HG03196 (cell line): ENCODE measurements around the gene DDX4.

ENCODE experiments used
- ATAC-seq: cut with Tn5 transposase; IDR thresholded peaks from one replicate; pipeline ENCODE4 v1.9.1; 2021; ENCODE audit not compliant: unreplicated experiment

Gene DDX4

DNA sequence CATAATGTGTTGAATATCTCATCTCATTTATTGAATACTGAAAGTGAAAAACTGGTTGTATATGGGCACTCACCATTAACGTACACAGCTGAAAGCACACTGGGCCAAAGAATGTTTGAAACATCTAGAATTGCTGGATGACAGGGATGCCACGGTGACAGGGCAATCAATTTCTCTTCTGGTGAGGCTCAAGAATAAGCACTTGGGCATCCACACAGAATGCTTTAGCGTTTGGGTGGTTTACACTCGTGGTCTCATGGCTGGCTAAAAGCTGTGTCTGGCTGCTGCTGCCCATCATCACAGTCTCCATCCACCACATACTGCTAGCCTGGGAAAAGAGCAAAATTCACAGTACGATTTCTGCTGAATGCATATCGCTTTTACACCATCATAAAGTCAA lies 82.6 kb downstream of the DDX4 start:
- ATAC-seq, result no peak

DNA sequence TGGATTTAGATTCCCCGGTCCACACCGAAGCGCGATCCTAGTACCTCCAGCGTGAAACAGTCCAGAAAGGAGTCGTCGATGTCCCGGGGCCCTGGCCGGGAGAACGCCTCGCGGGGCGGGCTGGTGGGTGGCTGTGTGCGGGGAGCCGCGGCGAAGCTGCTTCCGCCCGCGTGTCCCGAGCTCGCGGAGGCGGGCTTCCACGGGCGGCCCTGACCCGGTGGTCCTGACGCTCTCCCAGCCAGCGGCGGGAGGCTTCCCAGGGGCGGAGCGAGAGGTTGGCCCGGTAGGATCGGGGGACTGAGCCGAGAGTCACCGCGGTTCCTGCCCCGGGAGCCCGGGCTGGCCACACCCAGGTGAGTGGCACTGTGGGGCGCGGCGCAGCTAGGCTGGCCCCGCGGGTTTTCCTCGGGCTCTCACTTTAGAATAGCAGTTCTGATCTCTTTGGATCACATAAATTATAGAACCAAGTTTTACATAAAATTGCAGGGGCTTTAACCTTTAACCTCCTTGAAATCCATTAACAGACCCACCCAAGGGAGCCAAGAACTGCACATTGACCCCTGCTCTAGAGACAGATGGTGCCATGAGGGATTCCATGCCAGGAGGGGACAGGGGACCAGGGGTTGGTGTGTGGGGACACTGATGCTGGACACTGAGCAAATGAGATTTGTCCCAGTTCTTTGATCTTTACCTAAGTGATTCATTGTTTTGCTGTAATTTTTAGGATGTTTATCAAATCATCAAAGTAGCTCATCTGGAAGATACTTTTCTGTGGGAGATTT lies 84.1 kb downstream of the DDX4 start:
- no peak for ATAC-seq

DNA sequence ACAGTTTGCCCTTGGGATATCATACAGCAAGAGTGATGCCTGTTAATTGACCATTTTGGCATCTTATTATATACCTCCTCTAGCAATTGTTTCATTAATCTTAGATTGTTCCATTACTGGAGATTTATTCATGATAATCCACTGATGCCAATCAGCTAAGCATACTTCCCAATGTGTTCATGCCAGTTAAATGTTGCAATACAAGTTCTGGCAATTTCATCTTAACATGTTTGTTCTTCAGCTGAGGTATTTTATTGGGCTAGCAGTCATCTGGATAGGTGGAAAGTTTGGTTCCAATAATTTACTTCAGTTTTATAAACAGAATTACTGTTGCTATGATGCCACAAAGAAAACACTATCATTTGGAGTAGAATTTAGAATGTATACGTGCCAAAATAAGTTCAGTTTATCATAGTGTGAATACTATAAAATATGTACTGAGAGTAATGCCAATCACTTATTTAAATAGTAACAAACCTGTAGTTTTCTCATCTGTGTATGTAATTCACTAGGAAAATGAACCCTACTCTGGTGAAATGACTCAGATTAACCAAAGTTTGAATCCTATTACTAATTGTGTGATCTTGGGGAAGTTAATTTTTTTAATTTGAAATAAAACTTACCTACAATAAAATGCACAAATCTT lies 85.4 kb downstream of the DDX4 start:
- no peak for ATAC-seq

DNA sequence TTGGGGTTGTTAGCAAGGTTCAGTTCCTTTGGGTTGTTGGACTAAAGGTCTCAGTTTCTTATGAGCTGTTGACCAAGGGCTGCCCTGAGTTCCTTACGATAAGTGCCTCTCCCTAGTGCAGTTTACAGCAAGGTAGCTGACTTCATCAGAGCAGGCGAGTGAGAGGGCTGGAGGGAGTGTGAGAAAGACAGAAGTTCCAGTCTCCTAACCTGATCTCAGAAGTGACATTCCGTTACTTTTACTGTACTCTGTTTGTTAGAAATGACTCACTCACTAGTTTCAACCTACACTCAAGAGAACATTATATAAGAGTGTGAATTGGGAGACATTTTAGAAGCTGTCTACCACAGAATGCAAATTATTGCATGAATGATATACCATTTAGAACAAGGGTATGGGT lies 92.1 kb downstream of the DDX4 start:
- ATAC-seq, result no peak

DNA sequence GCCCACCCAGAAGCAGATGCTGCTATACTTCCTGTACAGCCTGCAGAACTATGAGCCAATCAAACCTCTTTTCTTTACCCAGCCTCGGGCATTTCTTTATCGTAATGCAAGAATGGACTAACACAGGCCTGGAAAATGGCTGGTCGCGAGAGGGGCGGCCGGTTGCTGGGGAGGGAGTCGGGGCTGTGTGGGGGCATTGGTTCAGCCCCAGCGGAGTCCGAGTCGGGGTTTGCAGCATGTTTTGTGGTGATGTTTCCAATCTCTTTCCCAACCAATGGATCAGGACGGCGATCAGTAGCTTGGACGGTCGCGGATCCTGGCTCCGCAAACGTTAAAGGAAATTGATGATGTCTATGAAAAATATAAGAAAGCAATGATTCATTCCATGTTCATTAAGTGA lies 94.6 kb downstream of the DDX4 start:
- ATAC-seq, result no peak

DNA sequence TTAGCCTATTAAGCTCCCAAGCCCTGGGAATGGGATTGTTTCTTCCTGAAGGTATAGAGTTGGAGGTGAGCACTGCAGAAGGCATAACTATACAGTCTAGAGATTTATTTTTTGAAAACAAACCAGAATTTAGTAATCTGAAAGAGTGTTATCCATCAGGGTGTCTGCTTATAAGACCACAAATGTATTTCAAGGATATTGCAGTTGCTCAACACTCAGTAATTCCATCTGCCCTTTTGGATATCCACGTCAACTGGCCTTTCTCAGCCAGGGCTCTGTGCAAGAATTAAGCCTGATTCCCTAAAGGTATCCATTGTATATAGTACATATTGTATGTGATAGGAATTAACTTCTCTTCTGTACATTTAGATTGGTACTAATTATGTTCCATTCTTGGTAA lies 98.3 kb downstream of the DDX4 start:
- ATAC-seq, result no peak

DNA sequence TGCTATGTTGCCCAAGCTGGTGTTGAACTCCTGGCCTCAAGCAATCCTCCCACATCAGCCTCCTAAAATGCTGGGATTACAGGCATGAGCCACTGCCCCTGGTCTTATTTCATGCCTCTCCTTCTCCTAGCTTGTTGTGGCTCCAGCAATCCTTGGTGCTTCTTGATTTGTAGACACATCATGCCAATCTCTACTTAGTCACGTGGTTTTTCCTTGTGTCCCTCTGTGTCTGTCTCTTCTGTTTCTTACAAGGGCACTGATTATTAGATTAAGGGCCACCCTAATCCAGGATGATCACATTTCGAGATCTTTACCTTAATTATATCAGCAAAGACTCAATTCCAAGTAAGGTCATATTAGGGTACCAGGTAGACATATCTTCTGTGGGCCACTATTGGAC lies 104.1 kb downstream of the DDX4 start:
- no peak for ATAC-seq

DNA sequence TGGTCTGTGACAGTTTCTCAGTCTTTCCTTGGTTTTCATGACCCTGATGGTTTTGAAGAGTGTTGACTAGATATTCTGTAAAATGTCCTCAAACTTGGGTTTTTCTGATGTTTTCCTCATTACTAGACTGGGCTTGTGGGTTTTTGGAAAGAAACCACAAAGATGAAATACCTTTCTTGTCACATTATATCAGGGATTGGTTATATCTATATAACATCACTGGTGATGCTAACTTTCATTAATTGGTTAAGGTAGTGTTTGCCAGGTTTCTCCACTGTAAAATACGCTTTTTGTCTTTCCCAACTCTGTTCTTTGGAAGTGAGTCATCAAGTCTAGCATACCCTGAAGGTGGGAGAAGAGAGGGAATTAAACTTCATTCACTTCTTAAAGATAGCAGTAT lies 110.0 kb downstream of the DDX4 start:
- ATAC-seq, result no peak

DNA sequence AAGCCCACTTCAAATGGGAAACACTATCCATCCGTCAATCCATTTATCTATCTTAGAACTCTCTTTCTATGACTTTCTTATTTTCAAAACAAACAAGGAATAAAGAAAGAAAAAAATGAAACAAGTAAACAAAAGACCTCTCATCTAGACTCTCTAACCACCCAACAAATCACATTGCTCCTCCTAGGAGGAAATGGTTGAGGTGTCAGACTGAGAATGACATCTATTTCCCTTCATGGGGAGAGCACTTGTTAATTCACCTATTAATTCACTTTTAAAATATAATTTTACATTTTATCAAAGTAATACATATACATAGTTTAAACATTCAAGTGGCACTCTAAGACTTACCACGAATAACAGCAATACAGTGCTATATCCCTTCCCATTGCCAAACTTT lies 110.9 kb downstream of the DDX4 start:
- ATAC-seq, result no peak

DNA sequence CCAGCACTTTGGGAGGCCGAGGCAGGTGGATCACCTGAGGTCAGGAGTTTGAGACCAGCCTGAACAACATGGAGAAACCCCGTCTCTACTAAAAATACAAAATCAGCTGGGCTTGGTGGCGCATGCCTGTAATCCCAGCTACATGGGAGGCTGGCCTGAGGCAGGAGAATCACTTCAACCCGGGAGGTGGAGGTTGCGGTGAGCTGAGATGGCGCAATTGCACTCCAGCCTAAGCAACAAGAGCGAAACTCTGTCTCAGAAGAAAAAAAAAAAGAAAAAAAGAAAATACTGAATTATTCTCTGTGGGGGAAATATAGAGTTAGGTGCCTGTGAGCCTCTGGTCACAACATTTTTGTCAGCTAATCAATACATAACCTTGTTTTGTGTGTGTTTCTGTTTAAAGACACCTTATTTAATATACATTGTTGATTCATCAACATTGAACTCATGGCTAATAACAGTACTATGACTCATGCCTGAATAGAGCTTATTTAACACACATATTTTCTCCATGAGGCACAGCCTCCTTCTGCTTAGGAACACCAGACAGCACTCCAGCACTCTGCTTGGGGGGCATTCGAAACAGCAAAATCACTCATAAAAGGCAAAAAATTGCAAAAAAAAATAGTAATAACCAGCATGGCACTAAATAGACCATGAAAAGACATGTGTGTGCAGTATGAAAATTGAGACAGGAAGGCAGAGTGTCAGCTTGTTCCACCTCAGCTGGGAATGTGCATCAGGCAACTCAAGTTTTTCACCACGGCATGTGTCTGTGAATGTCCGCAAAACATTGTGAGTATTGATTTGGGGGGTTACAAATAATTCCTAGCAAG lies 113.2 kb downstream of the DDX4 start, which contains the start of gene IL31RA:
TSS of gene IL31RA (plus strand) at position 519 of the 836 bp plus-strand sequence. CDS start at position 733, 214 bp downstream.
- no peak for ATAC-seq

DNA sequence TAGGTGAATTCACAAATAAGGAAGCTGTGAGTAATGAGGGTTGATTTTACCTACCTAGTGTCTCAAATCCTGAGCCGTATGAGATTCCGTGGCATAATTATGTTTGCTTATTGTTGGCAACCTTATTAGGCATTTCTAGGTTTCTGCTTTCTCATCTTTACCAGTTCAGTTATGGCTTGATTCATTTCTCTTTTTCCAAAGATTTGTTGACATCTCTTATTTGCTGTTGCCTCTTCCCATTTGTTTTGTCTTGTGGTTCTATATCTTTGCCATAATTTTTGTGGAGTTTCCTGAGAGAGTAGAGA lies 113.8 kb downstream of the DDX4 start:
- ATAC-seq, result no peak

DNA sequence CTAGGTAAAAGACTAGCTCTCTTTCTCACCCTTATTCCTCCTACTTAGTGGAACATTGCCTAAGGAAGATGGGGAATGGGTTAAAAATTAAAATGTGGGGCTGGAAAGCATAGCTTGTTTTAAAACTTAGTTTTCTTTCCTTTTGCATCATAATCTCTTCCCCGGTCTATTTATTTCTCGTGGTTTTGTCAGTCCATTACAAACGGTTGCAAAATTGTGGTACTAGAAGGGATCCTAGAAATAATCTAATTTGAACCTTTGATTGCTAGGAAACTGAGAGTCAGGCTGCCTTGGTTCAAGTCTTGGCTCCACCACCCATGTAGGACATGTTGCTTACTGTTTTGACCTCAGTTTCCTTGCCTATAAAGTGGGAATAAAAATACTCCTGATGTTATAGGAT lies 114.6 kb downstream of the DDX4 start:
- no peak for ATAC-seq

DNA sequence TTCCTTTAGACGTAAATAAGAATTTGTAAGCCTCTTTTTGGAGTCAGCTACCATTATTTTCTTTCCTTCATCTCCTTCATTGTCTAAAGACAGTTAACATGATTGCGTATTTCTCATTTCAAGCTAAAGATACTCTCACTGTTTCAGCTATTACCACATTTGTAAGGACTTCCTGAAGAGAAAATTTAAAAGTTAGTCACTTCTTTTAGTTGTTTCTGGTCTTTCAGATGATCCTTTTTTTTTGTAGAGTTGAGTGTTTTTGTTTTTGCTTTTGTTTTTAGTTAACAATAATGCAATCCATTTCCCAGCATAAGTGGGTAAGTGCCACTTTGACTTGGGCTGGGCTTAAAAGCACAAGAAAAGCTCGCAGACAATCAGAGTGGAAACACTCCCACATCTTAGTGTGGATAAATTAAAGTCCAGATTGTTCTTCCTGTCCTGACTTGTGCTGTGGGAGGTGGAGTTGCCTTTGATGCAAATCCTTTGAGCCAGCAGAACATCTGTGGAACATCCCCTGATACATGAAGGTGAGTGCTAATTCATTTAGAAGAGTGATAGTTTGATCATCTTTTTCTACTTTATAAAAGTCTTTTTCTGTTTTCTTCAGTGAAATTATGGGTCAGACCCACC lies 115.3 kb downstream of the DDX4 start:
- ATAC-seq, result no peak

DNA sequence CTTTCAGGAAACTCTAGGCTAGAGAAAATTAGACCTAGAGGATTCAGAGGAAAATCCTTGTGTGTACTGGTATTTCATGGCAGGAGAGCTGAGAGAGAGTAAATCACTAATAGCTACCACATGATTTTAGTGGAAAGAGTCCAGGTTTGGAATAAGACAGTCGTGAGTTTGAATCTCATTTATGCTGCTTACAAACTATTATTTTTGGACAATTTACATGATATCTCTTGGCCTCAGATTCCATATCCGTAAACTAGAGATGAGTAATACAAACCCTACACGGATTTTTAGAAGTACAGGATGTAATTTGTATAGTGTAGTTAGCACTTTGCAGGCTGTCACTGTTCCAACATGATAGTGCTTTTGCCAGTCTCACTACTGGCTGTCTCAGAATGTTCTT lies 116.0 kb downstream of the DDX4 start:
- ATAC-seq, result no peak

DNA sequence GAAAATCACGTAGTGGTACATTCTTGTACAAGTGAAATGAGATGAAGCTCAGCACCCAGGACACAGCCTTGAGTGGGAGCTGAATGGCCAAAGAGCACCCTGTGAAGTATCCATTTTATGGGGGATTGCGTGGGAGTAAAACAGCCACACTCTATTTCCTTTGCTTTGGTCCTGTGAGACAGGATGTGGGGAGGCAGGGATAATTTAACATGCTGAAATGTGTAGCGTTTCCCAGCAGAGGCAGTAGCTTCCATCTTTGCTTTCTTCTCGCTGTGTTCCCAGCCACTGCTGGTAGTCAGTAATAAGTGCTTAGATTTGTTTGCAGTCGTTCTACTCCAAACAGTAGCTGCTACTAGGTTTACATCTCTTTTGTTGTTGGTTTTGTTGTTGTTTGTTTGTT lies 117.6 kb downstream of the DDX4 start:
- no peak for ATAC-seq

DNA sequence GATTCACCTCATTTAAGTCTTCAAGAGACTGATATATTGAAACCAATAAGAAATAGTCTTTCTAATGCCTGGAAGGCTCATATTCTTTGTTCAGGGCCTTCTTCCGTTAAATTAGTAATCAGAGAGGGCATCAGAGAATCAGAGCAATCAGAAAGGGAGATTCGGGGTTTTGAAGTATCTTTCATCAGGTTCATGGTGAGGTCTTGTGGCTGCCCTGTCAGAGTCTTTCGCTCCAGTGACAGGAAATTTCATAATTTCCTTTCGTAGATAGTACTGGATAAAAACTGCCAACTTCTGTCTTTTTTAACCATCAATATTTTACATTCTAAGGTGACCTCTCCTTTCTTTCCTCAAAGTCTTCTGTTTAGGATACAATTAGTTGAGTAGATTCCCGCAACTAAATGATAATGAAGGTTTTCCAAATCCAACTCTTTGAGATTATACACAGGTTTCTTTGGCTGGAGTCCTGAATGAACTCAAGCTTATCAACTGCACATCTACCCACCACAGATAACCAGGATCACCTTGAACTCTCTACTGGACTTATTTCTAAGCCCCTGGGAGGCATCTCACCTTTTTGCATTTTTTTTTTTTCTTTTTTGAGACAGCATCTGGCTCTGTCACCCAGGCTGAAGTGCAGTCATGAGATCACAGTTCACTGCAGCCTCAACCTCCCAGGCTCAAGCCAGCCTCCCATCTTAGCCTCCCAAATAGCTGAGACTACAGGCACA lies 118.8 kb downstream of the DDX4 start:
- ATAC-seq, result no peak

DNA sequence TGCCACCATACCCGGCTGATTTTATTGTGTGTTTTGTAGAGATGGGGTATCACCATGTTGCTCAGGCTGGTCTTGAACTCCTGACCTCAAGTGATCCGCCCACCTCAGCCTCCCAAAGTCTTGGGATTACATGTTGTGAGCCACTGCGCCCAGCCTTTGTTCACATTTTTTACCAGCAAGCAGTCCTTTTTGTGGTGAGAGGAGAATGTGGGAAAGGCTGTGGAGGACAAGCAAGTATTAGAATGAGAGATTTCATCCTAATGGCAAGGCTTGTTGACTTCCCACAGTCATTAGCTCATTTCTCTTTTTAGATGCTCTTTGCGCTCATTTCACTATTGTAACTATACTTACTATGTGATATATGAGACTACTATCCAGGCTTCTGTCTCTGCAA lies 119.4 kb downstream of the DDX4 start:
- no peak for ATAC-seq

DNA sequence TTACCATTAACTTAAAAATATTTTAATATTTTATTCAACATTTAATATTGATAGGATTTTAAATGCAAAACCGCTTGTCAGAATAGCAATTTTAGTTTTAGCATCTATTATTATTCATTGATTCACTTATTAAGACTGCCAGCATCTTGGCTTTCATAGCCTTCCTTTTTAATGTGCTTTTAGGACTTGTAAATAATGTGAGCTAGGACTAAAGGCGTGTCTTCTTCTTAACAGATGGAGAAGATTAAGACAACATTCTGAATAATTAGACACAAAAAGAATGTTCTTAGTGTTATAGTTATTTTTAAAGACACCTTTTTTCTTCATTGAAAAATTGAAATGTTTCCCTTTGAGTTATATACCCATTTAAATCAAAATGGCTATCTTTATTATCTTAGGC lies 120.2 kb downstream of the DDX4 start:
- no peak for ATAC-seq

DNA sequence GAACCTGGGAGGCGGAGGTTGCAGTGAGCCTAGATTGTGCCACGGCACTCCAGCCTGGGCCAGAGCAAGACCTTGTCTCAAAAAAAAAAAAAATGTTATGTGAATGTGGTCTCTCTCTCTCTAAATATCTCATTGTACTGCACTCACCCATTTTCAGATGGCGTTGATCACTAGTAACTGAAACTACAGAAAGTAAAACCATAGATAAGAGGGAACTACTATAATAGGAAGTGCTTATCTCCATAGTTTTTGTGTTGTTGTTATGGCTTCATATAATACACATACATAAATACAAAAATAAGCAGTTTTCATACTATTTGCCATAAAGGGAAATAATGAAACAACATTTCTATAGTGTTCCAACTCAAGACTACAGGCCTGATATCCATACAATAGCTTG lies 122.4 kb downstream of the DDX4 start:
- no peak for ATAC-seq

DNA sequence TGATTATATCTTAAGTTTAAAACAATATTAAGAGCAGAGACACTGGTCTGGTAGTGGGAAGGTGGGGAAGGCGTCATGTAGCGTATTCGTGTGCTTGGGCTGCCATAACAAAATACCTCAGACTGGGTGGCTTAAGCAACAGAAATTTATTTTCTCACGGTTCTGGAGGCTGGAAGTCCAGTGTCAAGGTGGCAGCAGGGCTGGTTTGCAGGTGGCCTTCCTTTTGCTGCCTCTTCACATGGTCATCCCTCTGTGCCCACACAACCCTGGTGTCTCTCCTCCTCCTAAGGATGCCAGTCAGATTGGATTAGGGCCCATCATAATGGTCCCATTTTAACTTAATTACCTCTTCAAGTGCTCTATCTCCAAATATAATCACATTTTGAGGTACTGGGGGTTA lies 122.8 kb downstream of the DDX4 start:
- no peak for ATAC-seq
